Endothelial cell of umbilical vein (primary cell): ENCODE measurements around the gene ADCY9.

ENCODE experiments used
- JUN ChIP-seq: IDR thresholded peaks from 2 replicates; pipeline ENCODE4 v1.6.1; 2011; ENCODE audit warnings: borderline replicate concordance, low read depth; ENCODE audit not compliant: insufficient read length, insufficient read depth
- TF ChIP-seq, protein P1 (sequence below), 2 donors: IDR thresholded peaks; 1 replicate in 1 of 2; 2 replicates in 1 of 2; pipeline ENCODE4 v1.5.1; 2011; ENCODE audit warnings: low read length in 2 of 2, mild to moderate bottlenecking in 2 of 2, moderate library complexity in 2 of 2, control low read depth in 1 of 2, inconsistent platforms in 1 of 2, low read depth in 1 of 2; ENCODE audit not compliant: insufficient read depth in 1 of 2; ENCODE audit errors: extremely low read depth in 1 of 2

GRCh38 chr16:4117250-4117578, 972 bp upstream of the ADCY9 start:
- TF ChIP-seq, protein P1, sequence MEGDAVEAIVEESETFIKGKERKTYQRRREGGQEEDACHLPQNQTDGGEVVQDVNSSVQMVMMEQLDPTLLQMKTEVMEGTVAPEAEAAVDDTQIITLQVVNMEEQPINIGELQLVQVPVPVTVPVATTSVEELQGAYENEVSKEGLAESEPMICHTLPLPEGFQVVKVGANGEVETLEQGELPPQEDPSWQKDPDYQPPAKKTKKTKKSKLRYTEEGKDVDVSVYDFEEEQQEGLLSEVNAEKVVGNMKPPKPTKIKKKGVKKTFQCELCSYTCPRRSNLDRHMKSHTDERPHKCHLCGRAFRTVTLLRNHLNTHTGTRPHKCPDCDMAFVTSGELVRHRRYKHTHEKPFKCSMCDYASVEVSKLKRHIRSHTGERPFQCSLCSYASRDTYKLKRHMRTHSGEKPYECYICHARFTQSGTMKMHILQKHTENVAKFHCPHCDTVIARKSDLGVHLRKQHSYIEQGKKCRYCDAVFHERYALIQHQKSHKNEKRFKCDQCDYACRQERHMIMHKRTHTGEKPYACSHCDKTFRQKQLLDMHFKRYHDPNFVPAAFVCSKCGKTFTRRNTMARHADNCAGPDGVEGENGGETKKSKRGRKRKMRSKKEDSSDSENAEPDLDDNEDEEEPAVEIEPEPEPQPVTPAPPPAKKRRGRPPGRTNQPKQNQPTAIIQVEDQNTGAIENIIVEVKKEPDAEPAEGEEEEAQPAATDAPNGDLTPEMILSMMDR (IDR thresholded peaks at IDR 0.05; ENCODE audit: extremely low read depth in 1 of 2, insufficient read depth in 1 of 2, low read depth in 1 of 2, low read length in 2 of 2), result no peak
- TF ChIP-seq JUN, result no peak
